Activated naive CD8-positive, alpha-beta T cell treated with anti-CD3 and anti-CD28 coated beads for 36 hours (primary cell): ENCODE results near the gene PSMG4. TPM values are rescaled to one million over a fixed set of nuclear protein-coding genes. Genes with fewer than 3 reads are reported as not detected.

ENCODE experiments used
- DNase-seq: peaks from one replicate; pipeline ENCODE4 v3.0.0; 2021
- H3K27ac Mint-ChIP-seq: one replicate; pipeline ENCODE4 v1.8.0; 2022; ENCODE audit warnings: mild to moderate bottlenecking, moderate library complexity, mixed read lengths
- H3K27me3 Mint-ChIP-seq: one replicate; pipeline ENCODE4 v1.8.0; 2022; ENCODE audit warnings: mild to moderate bottlenecking, mixed read lengths
- H3K36me3 Mint-ChIP-seq: one replicate; pipeline ENCODE4 v1.8.0; 2021; ENCODE audit warnings: mild to moderate bottlenecking, mixed read lengths
- H3K4me1 Mint-ChIP-seq: one replicate; pipeline ENCODE4 v1.8.0; 2021; ENCODE audit warnings: mixed read lengths
- H3K4me3 Mint-ChIP-seq: one replicate; pipeline ENCODE4 v1.8.0; 2022; ENCODE audit warnings: mild to moderate bottlenecking, moderate library complexity, mixed read lengths
- H3K9me3 Mint-ChIP-seq: one replicate; pipeline ENCODE4 v1.8.0; 2022; ENCODE audit warnings: mixed read lengths
- total RNA-seq, 2 experiments: library from RNA; stranded (reverse); gene quantifications; one replicate each; pipeline ENCODE4 v1.2.3, GENCODE V29; 2021

The PSMG4 gene
- total RNA-seq, result 10 to 100 TPM; 36.4 to 38.1 TPM

GRCh38 chr6:3258720-3259490 is at the start of gene PSMG4:
TSS of gene PSMG4 (plus strand) at chr6:3258947. CDS start at chr6:3259023, 76 bp downstream.
- peaks cover 25% of the 10 kb centered on the region for H3K36me3 Mint-ChIP-seq
- peaks cover 33% of the 10 kb centered on the region for H3K4me1 Mint-ChIP-seq
- peaks cover 4% of the 10 kb centered on the region for H3K9me3 Mint-ChIP-seq
- no peaks in the 10 kb centered on the region for H3K27me3 Mint-ChIP-seq
- peak; percentile 94 for DNase-seq
- peak within 1 kb of the TSS; percentile 96 for H3K27ac Mint-ChIP-seq
- peak within 1 kb of the TSS; percentile 95 for H3K4me3 Mint-ChIP-seq

GRCh38 chr6:3209114-3210023 is 49.4 kb upstream of the PSMG4 start:
- peaks cover 6% of the 10 kb centered on the region for H3K9me3 Mint-ChIP-seq
- H3K27ac Mint-ChIP-seq, result peak overlapping the region; percentile 71
- peaks cover 41% of the 10 kb centered on the region for H3K27me3 Mint-ChIP-seq
- peak overlapping the region; percentile 13 for H3K4me3 Mint-ChIP-seq
- H3K36me3 Mint-ChIP-seq, result peaks cover 2% of the 10 kb centered on the region
- DNase-seq, result peak; percentile 69
- H3K4me1 Mint-ChIP-seq, result peaks cover 29% of the 10 kb centered on the region

- no peak for DNase-seq
- Mint-ChIP-seq H3K27ac (peak overlapping the region; percentile 71), H3K36me3 (no peaks in the 10 kb centered on the region), H3K27me3 (peaks cover 41% of the 10 kb centered on the region), H3K9me3 (no peaks in the 10 kb centered on the region), H3K4me1 (peaks cover 29% of the 10 kb centered on the region), H3K4me3 (no peak overlapping the region)
Observed at GRCh38 chr6:3210024-3210610, 48.6 kb upstream of the PSMG4 start.

- Mint-ChIP-seq H3K4me1 (peaks cover 29% of the 10 kb centered on the region), H3K27me3 (peaks cover 46% of the 10 kb centered on the region), H3K27ac (no peak overlapping the region), H3K36me3 (no peaks in the 10 kb centered on the region), H3K4me3 (no peak overlapping the region), H3K9me3 (no peaks in the 10 kb centered on the region)
- DNase-seq, result no peak
Observed at GRCh38 chr6:3211681-3212080, 47.1 kb upstream of the PSMG4 start.

GRCh38 chr6:3212261-3212660 is 46.5 kb upstream of the PSMG4 start:
- no peaks in the 10 kb centered on the region for H3K36me3 Mint-ChIP-seq
- peaks cover 42% of the 10 kb centered on the region for H3K27me3 Mint-ChIP-seq
- no peaks in the 10 kb centered on the region for H3K9me3 Mint-ChIP-seq
- H3K4me1 Mint-ChIP-seq, result peaks cover 29% of the 10 kb centered on the region
- H3K4me3 Mint-ChIP-seq, result no peak overlapping the region
- no peak for DNase-seq
- H3K27ac Mint-ChIP-seq, result no peak overlapping the region

- peaks cover 26% of the 10 kb centered on the region for H3K4me1 Mint-ChIP-seq
- no peaks in the 10 kb centered on the region for H3K9me3 Mint-ChIP-seq
- no peaks in the 10 kb centered on the region for H3K36me3 Mint-ChIP-seq
- peaks cover 41% of the 10 kb centered on the region for H3K27me3 Mint-ChIP-seq
- H3K27ac Mint-ChIP-seq, result no peak overlapping the region
- no peak for DNase-seq
- no peak overlapping the region for H3K4me3 Mint-ChIP-seq
Observed at GRCh38 chr6:3213334-3213695, 45.4 kb upstream of the PSMG4 start.

GRCh38 chr6:3214898-3215297 is 43.8 kb upstream of the PSMG4 start:
- no peaks in the 10 kb centered on the region for H3K9me3 Mint-ChIP-seq
- H3K27me3 Mint-ChIP-seq, result peaks cover 49% of the 10 kb centered on the region
- no peak overlapping the region for H3K4me3 Mint-ChIP-seq
- H3K27ac Mint-ChIP-seq, result no peak overlapping the region
- H3K36me3 Mint-ChIP-seq, result no peaks in the 10 kb centered on the region
- peaks cover 10% of the 10 kb centered on the region for H3K4me1 Mint-ChIP-seq
- DNase-seq, result no peak

- Mint-ChIP-seq H3K4me3 (no peak overlapping the region), H3K36me3 (peaks cover 3% of the 10 kb centered on the region), H3K4me1 (peaks cover 3% of the 10 kb centered on the region), H3K27ac (no peak overlapping the region), H3K27me3 (peaks cover 49% of the 10 kb centered on the region), H3K9me3 (peaks cover 5% of the 10 kb centered on the region)
- no peak for DNase-seq
Observed at GRCh38 chr6:3217286-3217685, 41.5 kb upstream of the PSMG4 start.

GRCh38 chr6:3218266-3218665 is 40.5 kb upstream of the PSMG4 start:
- no peak overlapping the region for H3K27ac Mint-ChIP-seq
- no peak for DNase-seq
- no peaks in the 10 kb centered on the region for H3K4me1 Mint-ChIP-seq
- H3K9me3 Mint-ChIP-seq, result peaks cover 5% of the 10 kb centered on the region
- H3K4me3 Mint-ChIP-seq, result no peak overlapping the region
- H3K36me3 Mint-ChIP-seq, result peaks cover 3% of the 10 kb centered on the region
- peaks cover 43% of the 10 kb centered on the region for H3K27me3 Mint-ChIP-seq

GRCh38 chr6:3220366-3220765 is 38.4 kb upstream of the PSMG4 start:
- peaks cover 5% of the 10 kb centered on the region for H3K9me3 Mint-ChIP-seq
- H3K27ac Mint-ChIP-seq, result no peak overlapping the region
- H3K4me3 Mint-ChIP-seq, result no peak overlapping the region
- no peak for DNase-seq
- H3K27me3 Mint-ChIP-seq, result peaks cover 48% of the 10 kb centered on the region
- H3K4me1 Mint-ChIP-seq, result peaks cover 2% of the 10 kb centered on the region
- peaks cover 3% of the 10 kb centered on the region for H3K36me3 Mint-ChIP-seq

GRCh38 chr6:3221578-3221977 is 37.2 kb upstream of the PSMG4 start:
- peaks cover 49% of the 10 kb centered on the region for H3K27me3 Mint-ChIP-seq
- H3K4me3 Mint-ChIP-seq, result no peak overlapping the region
- peaks cover 5% of the 10 kb centered on the region for H3K9me3 Mint-ChIP-seq
- H3K27ac Mint-ChIP-seq, result no peak overlapping the region
- H3K4me1 Mint-ChIP-seq, result peaks cover 4% of the 10 kb centered on the region
- no peak for DNase-seq
- peaks cover 3% of the 10 kb centered on the region for H3K36me3 Mint-ChIP-seq

- H3K4me3 Mint-ChIP-seq, result no peak overlapping the region
- H3K27me3 Mint-ChIP-seq, result peaks cover 54% of the 10 kb centered on the region
- no peak for DNase-seq
- H3K27ac Mint-ChIP-seq, result no peak overlapping the region
- H3K4me1 Mint-ChIP-seq, result peaks cover 5% of the 10 kb centered on the region
- H3K36me3 Mint-ChIP-seq, result peaks cover 3% of the 10 kb centered on the region
- H3K9me3 Mint-ChIP-seq, result peaks cover 5% of the 10 kb centered on the region
Observed at GRCh38 chr6:3222506-3223038, 36.2 kb upstream of the PSMG4 start.

- Mint-ChIP-seq H3K36me3 (peaks cover 3% of the 10 kb centered on the region), H3K27ac (no peak overlapping the region), H3K4me3 (no peak overlapping the region), H3K27me3 (peaks cover 69% of the 10 kb centered on the region), H3K4me1 (peaks cover 29% of the 10 kb centered on the region), H3K9me3 (peaks cover 5% of the 10 kb centered on the region)
- no peak for DNase-seq
Observed at GRCh38 chr6:3226042-3226441, 32.7 kb upstream of the PSMG4 start.

- H3K4me3 Mint-ChIP-seq, result peak overlapping the region; percentile 65
- peaks cover 5% of the 10 kb centered on the region for H3K9me3 Mint-ChIP-seq
- H3K27ac Mint-ChIP-seq, result no peak overlapping the region
- peaks cover 3% of the 10 kb centered on the region for H3K36me3 Mint-ChIP-seq
- DNase-seq, result peak; percentile 39
- peaks cover 74% of the 10 kb centered on the region for H3K27me3 Mint-ChIP-seq
- H3K4me1 Mint-ChIP-seq, result peaks cover 33% of the 10 kb centered on the region
Observed at GRCh38 chr6:3226481-3227362, 32.0 kb upstream of the PSMG4 start.
